GM06990 (cell line): ENCODE results near the gene FBXO2.

Experiments
- DNase-seq: peaks from one replicate; pipeline ENCODE4 v3.0.0-alpha.2; 2011; ENCODE audit not compliant: insufficient read length; ENCODE audit errors: extremely low read depth
- H3K27me3 ChIP-seq: replicated peaks from 2 replicates; pipeline ENCODE4 v1.6.0; 2011; ENCODE audit warnings: low read length; ENCODE audit not compliant: control insufficient read depth, insufficient read depth
- H3K36me3 ChIP-seq: 2 replicates; pipeline ENCODE4 v1.5.1; 2011; ENCODE audit warnings: low read length; ENCODE audit not compliant: control insufficient read depth, insufficient read depth
- H3K4me3 ChIP-seq: replicated peaks from 2 replicates; pipeline ENCODE4 v1.5.1; 2011; ENCODE audit warnings: low read depth, mild to moderate bottlenecking, control low read depth, low read length
- CTCF ChIP-seq: IDR thresholded peaks from 2 replicates; pipeline ENCODE4 v1.5.1; 2011; ENCODE audit warnings: low read length, control low read depth, mild to moderate bottlenecking, inconsistent platforms; ENCODE audit not compliant: insufficient read depth, poor library complexity, severe bottlenecking

Gene FBXO2

GRCh38 chr1:11693024-11693590 lies 38.9 kb upstream of the FBXO2 start:
- Histone ChIP-seq H3K4me3 (no peak overlapping the region), H3K27me3 (peaks cover 4% of the 10 kb centered on the region), H3K36me3 (no peaks in the 10 kb centered on the region)
- DNase-seq = no peak
- no peak for TF ChIP-seq CTCF

GRCh38 chr1:11691928-11692711 lies 37.9 kb upstream of the FBXO2 start:
- no peak overlapping the region for H3K4me3 ChIP-seq
- DNase-seq = no peak
- peaks cover 4% of the 10 kb centered on the region for H3K27me3 ChIP-seq
- TF ChIP-seq CTCF = no peak
- H3K36me3 ChIP-seq = no peaks in the 10 kb centered on the region

- H3K4me3 ChIP-seq = no peak within 1 kb of the TSS
- no peak for DNase-seq
- no peak for TF ChIP-seq CTCF
- H3K27me3 ChIP-seq = peaks cover 4% of the 10 kb centered on the region
- H3K36me3 ChIP-seq = no peaks in the 10 kb centered on the region
Measured at GRCh38 chr1:11691302-11691914, 37.2 kb upstream of the FBXO2 start, which contains the start of gene DRAXIN. Gene DRAXIN (plus strand): TSS chr1:11691710. CDS start chr1:11706259, 14,549 bp downstream.

GRCh38 chr1:11690397-11691301 lies 36.4 kb upstream of the FBXO2 start:
- H3K36me3 ChIP-seq = no peaks in the 10 kb centered on the region
- DNase-seq = no peak
- no peak overlapping the region for H3K4me3 ChIP-seq
- H3K27me3 ChIP-seq = peaks cover 4% of the 10 kb centered on the region
- no peak for TF ChIP-seq CTCF

GRCh38 chr1:11688506-11688905 lies 34.3 kb upstream of the FBXO2 start:
- H3K36me3 ChIP-seq = no peaks in the 10 kb centered on the region
- DNase-seq = no peak
- no peak for TF ChIP-seq CTCF
- H3K27me3 ChIP-seq = peaks cover 2% of the 10 kb centered on the region
- H3K4me3 ChIP-seq = no peak overlapping the region
